DND-41 (cell line): ENCODE measurements around the gene GTF3C1.

Experiments used
- ATAC-seq: fragments of 200-7000 bp; cut with Tn5 transposase; 3 replicates; pipeline ENCODE4 v1.9.1; 2021; ENCODE audit warnings: low read depth; ENCODE audit not compliant: insufficient read depth
- DNase-seq: peaks from one replicate; pipeline ENCODE4 v3.0.0-alpha.2; 2020
- H2AFZ ChIP-seq: 2 replicates; pipeline ENCODE4 v1.6.0; 2012; ENCODE audit warnings: low read depth, low read length
- H3K27ac ChIP-seq: 2 replicates; pipeline ENCODE4 v1.5.1; 2012; ENCODE audit warnings: low read length, inconsistent platforms
- H3K27me3 ChIP-seq: fragments of 200-600 bp; sonication (generic); 2 replicates; pipeline ENCODE4 v1.6.0; 2012; ENCODE audit warnings: low read length, mild to moderate bottlenecking, inconsistent platforms; ENCODE audit not compliant: insufficient read depth, poor library complexity
- H3K36me3 ChIP-seq: 2 replicates; pipeline ENCODE4 v1.5.1; 2012; ENCODE audit warnings: low read length, inconsistent platforms; ENCODE audit not compliant: insufficient read depth
- H3K4me1 ChIP-seq: 2 replicates; pipeline ENCODE4 v1.5.1; 2012; ENCODE audit warnings: mild to moderate bottlenecking, low read length; ENCODE audit not compliant: insufficient read depth
- H3K4me2 ChIP-seq: 2 replicates; pipeline ENCODE4 v1.6.0; 2012; ENCODE audit warnings: mild to moderate bottlenecking, moderate library complexity, low read length, inconsistent platforms; ENCODE audit not compliant: insufficient read depth
- H3K4me3 ChIP-seq, 2 experiments: fragments of 200-600 bp in 1 of 2; shearing (Covaris generic) in 1 of 2; 2 replicates each; pipeline ENCODE4 v1.5.1; 2012 to 2016; ENCODE audit warnings: inconsistent platforms in 2 of 2, low read length in 2 of 2, mild to moderate bottlenecking in 2 of 2, low read depth in 1 of 2, moderate library complexity in 1 of 2
- H3K79me2 ChIP-seq: 2 replicates; pipeline ENCODE4 v1.6.0; 2012; ENCODE audit warnings: low read length, inconsistent platforms; ENCODE audit not compliant: insufficient read depth
- H3K9ac ChIP-seq: 2 replicates; pipeline ENCODE4 v1.6.0; 2012; ENCODE audit warnings: low read depth, mild to moderate bottlenecking, inconsistent platforms, low read length, moderate library complexity
- H3K9me3 ChIP-seq: 2 replicates; pipeline ENCODE4 v1.5.1; 2012; ENCODE audit warnings: low read length, moderate library complexity, mild to moderate bottlenecking, inconsistent platforms; ENCODE audit not compliant: insufficient read depth, severe bottlenecking
- H4K20me1 ChIP-seq: 2 replicates; pipeline ENCODE4 v1.6.0; 2012; ENCODE audit warnings: low read length; ENCODE audit not compliant: insufficient read depth
- EZH2 ChIP-seq: IDR thresholded peaks from 3 replicates; pipeline ENCODE4 v1.6.1; 2012; ENCODE audit warnings: borderline replicate concordance, low read depth, mild to moderate bottlenecking, moderate library complexity, low read length, inconsistent platforms; ENCODE audit not compliant: severe bottlenecking
- TF ChIP-seq, protein P1 (sequence below): IDR thresholded peaks from 2 replicates; pipeline ENCODE4 v1.5.1; 2012; ENCODE audit warnings: borderline replicate concordance, low read length, moderate library complexity, mild to moderate bottlenecking; ENCODE audit not compliant: poor library complexity, severe bottlenecking; ENCODE audit errors: extremely low read depth

The GTF3C1 gene

DNA sequence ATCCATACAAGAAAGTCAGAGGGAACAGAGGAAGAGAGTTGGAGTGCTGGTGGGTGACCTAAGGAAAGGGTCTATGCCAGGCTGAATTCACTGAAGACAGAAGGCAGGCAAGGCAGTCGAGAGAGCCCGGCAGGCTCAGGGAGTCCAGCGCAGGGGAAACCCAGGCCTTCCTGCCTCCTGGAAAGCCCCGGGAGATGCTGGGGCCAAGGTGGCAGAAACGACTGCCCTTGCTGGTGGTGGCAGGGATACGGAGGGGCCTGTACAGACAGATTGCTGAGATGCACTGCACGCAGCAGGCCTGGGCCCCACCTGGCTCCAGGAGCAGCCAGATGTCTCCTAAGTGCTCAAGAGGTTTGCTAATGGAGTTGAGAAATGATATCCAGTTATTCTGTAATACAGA lies 59.8 kb downstream of the GTF3C1 start:
- no peak for DNase-seq
- Histone ChIP-seq H4K20me1 (no peaks in the 10 kb centered on the region), H3K4me2 (no peak overlapping the region), H3K36me3 (peaks cover 86% of the 10 kb centered on the region), H3K4me3 (no peak overlapping the region), H2AFZ (no peak overlapping the region), H3K79me2 (no peaks in the 10 kb centered on the region), H3K27me3 (no peaks in the 10 kb centered on the region), H3K9ac (no peak overlapping the region), H3K27ac (no peak overlapping the region), H3K4me1 (no peaks in the 10 kb centered on the region), H3K9me3 (no peaks in the 10 kb centered on the region)
- no peak for TF ChIP-seq EZH2
- TF ChIP-seq, protein P1, sequence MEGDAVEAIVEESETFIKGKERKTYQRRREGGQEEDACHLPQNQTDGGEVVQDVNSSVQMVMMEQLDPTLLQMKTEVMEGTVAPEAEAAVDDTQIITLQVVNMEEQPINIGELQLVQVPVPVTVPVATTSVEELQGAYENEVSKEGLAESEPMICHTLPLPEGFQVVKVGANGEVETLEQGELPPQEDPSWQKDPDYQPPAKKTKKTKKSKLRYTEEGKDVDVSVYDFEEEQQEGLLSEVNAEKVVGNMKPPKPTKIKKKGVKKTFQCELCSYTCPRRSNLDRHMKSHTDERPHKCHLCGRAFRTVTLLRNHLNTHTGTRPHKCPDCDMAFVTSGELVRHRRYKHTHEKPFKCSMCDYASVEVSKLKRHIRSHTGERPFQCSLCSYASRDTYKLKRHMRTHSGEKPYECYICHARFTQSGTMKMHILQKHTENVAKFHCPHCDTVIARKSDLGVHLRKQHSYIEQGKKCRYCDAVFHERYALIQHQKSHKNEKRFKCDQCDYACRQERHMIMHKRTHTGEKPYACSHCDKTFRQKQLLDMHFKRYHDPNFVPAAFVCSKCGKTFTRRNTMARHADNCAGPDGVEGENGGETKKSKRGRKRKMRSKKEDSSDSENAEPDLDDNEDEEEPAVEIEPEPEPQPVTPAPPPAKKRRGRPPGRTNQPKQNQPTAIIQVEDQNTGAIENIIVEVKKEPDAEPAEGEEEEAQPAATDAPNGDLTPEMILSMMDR = no peak
- no peak for ATAC-seq

DNA sequence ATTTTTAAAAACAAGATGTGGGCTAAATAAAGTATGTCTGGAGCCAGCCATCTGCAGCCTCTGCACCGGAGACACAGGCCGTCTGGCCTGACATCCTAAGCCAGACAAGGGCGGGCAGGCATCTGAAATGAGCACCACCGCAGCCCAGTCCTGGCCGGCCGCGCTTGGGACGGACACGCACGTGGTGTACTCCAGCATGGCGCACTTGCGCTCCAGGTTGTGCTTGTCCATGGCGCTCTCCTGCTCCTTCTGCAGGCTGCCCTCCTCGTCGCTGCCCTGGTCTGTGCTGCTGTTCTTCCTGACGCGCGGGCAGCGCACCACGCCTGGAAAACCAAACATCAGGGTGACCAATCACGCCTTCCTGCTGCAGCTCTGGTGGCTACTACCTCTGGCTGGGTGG lies 60.3 kb downstream of the GTF3C1 start:
- DNase-seq (no peak), ATAC-seq (no peak)
- no peak overlapping the region for H3K9ac ChIP-seq
- H3K79me2 ChIP-seq = no peaks in the 10 kb centered on the region
- H3K4me1 ChIP-seq = no peaks in the 10 kb centered on the region
- no peaks in the 10 kb centered on the region for H4K20me1 ChIP-seq
- no peaks in the 10 kb centered on the region for H3K9me3 ChIP-seq
- H2AFZ ChIP-seq = no peak overlapping the region
- no peak overlapping the region for H3K4me3 ChIP-seq
- H3K4me2 ChIP-seq = no peak overlapping the region
- TF ChIP-seq, protein P1 = no peak
- TF ChIP-seq EZH2 = no peak
- H3K36me3 ChIP-seq = peaks cover 86% of the 10 kb centered on the region
- no peak overlapping the region for H3K27ac ChIP-seq
- no peaks in the 10 kb centered on the region for H3K27me3 ChIP-seq

GRCh38 chr16:27486760-27487159 lies 63.0 kb downstream of the GTF3C1 start:
- Histone ChIP-seq H3K27me3 (no peaks in the 10 kb centered on the region), H3K4me3 (no peak overlapping the region), H2AFZ (no peak overlapping the region), H3K9me3 (no peaks in the 10 kb centered on the region), H3K36me3 (peaks cover 95% of the 10 kb centered on the region), H3K4me2 (no peak overlapping the region), H3K79me2 (no peaks in the 10 kb centered on the region), H3K9ac (no peak overlapping the region), H3K4me1 (no peaks in the 10 kb centered on the region), H4K20me1 (no peaks in the 10 kb centered on the region), H3K27ac (no peak overlapping the region)
- DNase-seq (no peak), ATAC-seq (no peak)
- TF ChIP-seq, protein P1 = no peak
- TF ChIP-seq EZH2 = no peak

DNA sequence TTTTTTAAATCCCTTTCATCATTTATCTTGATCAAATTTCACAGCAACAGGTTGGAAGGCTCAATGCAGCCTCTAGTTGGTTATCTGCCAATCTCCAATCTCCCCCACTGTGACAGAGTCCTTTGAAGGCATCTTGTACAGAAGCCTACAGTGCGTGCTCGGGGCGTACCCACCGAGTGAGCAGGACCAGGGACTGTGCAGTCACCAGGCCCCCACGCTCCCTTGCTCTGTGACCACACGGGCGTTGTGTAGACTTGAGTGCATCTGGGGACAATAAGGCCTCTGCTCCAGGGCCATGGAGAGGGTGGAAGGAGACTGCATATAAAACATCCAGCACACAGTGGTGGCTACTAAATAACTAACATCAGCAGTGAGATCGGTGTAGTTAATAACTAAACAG lies 63.4 kb downstream of the GTF3C1 start:
- Histone ChIP-seq H3K79me2 (no peaks in the 10 kb centered on the region), H4K20me1 (no peaks in the 10 kb centered on the region)
- no peak for ATAC-seq

More for the DNA sequence above, 63.4 kb downstream of the GTF3C1 start:
- H3K4me1 ChIP-seq = no peaks in the 10 kb centered on the region
- no peak overlapping the region for H3K27ac ChIP-seq
- no peak overlapping the region for H3K4me3 ChIP-seq
- no peak overlapping the region for H2AFZ ChIP-seq
- H3K36me3 ChIP-seq = peaks cover 95% of the 10 kb centered on the region
- H3K9me3 ChIP-seq = no peaks in the 10 kb centered on the region
- TF ChIP-seq, protein P1 = no peak
- no peak for TF ChIP-seq EZH2
- no peak overlapping the region for H3K4me2 ChIP-seq
- H3K9ac ChIP-seq = no peak overlapping the region
- no peaks in the 10 kb centered on the region for H3K27me3 ChIP-seq
- DNase-seq = no peak
